ENCODE measurements around the gene TMEM252.

DNA sequence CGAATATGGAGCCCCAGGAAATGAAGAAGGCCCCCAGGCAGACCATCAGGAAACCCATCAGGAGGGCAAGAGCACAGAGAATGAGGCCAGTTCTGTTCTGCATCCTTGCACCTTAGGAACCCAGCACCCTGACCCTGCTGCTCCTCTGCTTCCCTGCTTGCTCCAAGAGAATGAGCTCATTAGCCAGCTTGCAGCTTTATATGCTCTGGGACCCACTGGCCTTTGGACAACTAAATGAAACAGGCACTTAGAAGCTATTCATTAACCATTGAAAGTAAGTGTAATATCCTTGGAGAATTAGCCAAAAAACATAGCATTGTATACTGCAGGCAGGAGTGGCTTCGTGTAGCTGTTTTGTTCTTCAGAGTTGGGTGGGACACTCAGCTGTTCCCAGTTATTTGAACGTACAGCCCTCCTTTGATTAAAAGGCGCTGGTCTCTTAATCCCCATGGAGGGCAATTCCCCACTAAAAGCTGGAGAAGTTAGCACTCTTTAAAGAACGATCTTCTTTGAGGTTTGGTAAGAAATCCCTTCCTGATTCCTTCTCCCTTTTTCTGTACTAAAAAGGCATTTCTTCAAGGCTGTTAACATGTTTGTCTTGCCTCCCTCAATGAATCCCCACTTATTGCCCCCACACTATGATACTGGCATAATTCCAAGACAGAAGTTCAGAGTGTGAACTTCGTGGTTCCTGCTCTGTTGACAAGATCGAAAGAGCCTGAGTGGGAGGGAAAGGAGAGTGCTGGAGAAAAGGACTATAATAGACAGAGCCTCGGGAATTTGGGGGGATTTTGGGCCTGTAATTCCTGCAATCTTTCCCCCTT is at the start of gene TMEM252:
- TF ChIP-seq, protein P1, sequence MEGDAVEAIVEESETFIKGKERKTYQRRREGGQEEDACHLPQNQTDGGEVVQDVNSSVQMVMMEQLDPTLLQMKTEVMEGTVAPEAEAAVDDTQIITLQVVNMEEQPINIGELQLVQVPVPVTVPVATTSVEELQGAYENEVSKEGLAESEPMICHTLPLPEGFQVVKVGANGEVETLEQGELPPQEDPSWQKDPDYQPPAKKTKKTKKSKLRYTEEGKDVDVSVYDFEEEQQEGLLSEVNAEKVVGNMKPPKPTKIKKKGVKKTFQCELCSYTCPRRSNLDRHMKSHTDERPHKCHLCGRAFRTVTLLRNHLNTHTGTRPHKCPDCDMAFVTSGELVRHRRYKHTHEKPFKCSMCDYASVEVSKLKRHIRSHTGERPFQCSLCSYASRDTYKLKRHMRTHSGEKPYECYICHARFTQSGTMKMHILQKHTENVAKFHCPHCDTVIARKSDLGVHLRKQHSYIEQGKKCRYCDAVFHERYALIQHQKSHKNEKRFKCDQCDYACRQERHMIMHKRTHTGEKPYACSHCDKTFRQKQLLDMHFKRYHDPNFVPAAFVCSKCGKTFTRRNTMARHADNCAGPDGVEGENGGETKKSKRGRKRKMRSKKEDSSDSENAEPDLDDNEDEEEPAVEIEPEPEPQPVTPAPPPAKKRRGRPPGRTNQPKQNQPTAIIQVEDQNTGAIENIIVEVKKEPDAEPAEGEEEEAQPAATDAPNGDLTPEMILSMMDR (IDR thresholded peaks at IDR 0.05), result no peak
- TF ChIP-seq, protein P2, sequence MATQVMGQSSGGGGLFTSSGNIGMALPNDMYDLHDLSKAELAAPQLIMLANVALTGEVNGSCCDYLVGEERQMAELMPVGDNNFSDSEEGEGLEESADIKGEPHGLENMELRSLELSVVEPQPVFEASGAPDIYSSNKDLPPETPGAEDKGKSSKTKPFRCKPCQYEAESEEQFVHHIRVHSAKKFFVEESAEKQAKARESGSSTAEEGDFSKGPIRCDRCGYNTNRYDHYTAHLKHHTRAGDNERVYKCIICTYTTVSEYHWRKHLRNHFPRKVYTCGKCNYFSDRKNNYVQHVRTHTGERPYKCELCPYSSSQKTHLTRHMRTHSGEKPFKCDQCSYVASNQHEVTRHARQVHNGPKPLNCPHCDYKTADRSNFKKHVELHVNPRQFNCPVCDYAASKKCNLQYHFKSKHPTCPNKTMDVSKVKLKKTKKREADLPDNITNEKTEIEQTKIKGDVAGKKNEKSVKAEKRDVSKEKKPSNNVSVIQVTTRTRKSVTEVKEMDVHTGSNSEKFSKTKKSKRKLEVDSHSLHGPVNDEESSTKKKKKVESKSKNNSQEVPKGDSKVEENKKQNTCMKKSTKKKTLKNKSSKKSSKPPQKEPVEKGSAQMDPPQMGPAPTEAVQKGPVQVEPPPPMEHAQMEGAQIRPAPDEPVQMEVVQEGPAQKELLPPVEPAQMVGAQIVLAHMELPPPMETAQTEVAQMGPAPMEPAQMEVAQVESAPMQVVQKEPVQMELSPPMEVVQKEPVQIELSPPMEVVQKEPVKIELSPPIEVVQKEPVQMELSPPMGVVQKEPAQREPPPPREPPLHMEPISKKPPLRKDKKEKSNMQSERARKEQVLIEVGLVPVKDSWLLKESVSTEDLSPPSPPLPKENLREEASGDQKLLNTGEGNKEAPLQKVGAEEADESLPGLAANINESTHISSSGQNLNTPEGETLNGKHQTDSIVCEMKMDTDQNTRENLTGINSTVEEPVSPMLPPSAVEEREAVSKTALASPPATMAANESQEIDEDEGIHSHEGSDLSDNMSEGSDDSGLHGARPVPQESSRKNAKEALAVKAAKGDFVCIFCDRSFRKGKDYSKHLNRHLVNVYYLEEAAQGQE (IDR thresholded peaks at IDR 0.05), result no peak
- TF ChIP-seq SMC3 (IDR thresholded peaks at IDR 0.05) (no peak), EP300 (IDR thresholded peaks at IDR 0.05) (no peak), ESRRA (IDR thresholded peaks at IDR 0.05; ENCODE audit: borderline replicate concordance, low read length) (no peak), MAFK (IDR thresholded peaks at IDR 0.05; ENCODE audit: partially characterized antibody) (no peak), POLR2A (IDR thresholded peaks at IDR 0.05; ENCODE audit: low read length) (no peak), JUN (IDR thresholded peaks at IDR 0.05) (no peak), NPAS2 (CRISPR knock-in tag; IDR thresholded peaks at IDR 0.05; ENCODE audit: borderline replicate concordance) (no peak), ZFP36 (IDR thresholded peaks at IDR 0.05; ENCODE audit: borderline replicate concordance, partially characterized antibody) (no peak)
- TF ChIP-seq, protein P3, sequence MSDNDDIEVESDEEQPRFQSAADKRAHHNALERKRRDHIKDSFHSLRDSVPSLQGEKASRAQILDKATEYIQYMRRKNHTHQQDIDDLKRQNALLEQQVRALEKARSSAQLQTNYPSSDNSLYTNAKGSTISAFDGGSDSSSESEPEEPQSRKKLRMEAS (IDR thresholded peaks at IDR 0.05), result no peak
- TF ChIP-seq, protein P4, sequence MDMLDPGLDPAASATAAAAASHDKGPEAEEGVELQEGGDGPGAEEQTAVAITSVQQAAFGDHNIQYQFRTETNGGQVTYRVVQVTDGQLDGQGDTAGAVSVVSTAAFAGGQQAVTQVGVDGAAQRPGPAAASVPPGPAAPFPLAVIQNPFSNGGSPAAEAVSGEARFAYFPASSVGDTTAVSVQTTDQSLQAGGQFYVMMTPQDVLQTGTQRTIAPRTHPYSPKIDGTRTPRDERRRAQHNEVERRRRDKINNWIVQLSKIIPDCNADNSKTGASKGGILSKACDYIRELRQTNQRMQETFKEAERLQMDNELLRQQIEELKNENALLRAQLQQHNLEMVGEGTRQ (IDR thresholded peaks at IDR 0.05), result no peak
